GM12874 (cell line): ENCODE measurements around the gene MAGEB3.

Experiments used
- TF ChIP-seq, protein P1 (sequence below): IDR thresholded peaks from 2 replicates; pipeline ENCODE4 v1.5.1; 2011; ENCODE audit warnings: low read depth, mild to moderate bottlenecking, control low read depth, low read length, moderate library complexity; ENCODE audit not compliant: insufficient read depth

MAGEB3 gene

GRCh38 chrX:30217465-30217864, 13.0 kb upstream of the MAGEB3 start:
- TF ChIP-seq, protein P1, sequence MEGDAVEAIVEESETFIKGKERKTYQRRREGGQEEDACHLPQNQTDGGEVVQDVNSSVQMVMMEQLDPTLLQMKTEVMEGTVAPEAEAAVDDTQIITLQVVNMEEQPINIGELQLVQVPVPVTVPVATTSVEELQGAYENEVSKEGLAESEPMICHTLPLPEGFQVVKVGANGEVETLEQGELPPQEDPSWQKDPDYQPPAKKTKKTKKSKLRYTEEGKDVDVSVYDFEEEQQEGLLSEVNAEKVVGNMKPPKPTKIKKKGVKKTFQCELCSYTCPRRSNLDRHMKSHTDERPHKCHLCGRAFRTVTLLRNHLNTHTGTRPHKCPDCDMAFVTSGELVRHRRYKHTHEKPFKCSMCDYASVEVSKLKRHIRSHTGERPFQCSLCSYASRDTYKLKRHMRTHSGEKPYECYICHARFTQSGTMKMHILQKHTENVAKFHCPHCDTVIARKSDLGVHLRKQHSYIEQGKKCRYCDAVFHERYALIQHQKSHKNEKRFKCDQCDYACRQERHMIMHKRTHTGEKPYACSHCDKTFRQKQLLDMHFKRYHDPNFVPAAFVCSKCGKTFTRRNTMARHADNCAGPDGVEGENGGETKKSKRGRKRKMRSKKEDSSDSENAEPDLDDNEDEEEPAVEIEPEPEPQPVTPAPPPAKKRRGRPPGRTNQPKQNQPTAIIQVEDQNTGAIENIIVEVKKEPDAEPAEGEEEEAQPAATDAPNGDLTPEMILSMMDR = no peak

GRCh38 chrX:30219372-30219771, 11.1 kb upstream of the MAGEB3 start:
- TF ChIP-seq, protein P1 = no peak

GRCh38 chrX:30220661-30221060, 9.8 kb upstream of the MAGEB3 start:
- TF ChIP-seq, protein P1 = no peak

GRCh38 chrX:30224536-30224935, 5.9 kb upstream of the MAGEB3 start:
- TF ChIP-seq, protein P1 = no peak

GRCh38 chrX:30228526-30228925, 1.9 kb upstream of the MAGEB3 start:
- TF ChIP-seq, protein P1 = no peak

- TF ChIP-seq, protein P1 = no peak
Observed at GRCh38 chrX:30241724-30242415, 11.4 kb downstream of the MAGEB3 start, which contains the start of gene MAGEB4. TSS of gene MAGEB4 (plus strand) at chrX:30242000. CDS start at chrX:30242136, 136 bp downstream.

GRCh38 chrX:30246769-30247489, 16.5 kb downstream of the MAGEB3 start, which contains the start of gene MAGEB1:
TSS of gene MAGEB1 (plus strand) at chrX:30247146. CDS start at chrX:30250494, 3,348 bp downstream.
- TF ChIP-seq, protein P1 = no peak
